H1 (cell line): ENCODE data around the gene BCL3. TPM values are rescaled to one million over a fixed set of nuclear protein-coding genes. Genes with fewer than 3 reads are reported as not detected.

Experiments used
- CTCF ChIA-PET: fragments of 300-600 bp; sonication (Branson Sonifier 250); formaldehyde crosslinking; loops from one replicate; lab custom pipeline; 2021; ENCODE audit not compliant: partially characterized antibody; lab: Charles Lee
- POLR2A ChIA-PET: fragments of 300-600 bp; sonication (Branson Sonifier 250); formaldehyde crosslinking; loops from one replicate; lab custom pipeline; 2021; ENCODE audit warnings: inconsistent platforms; ENCODE audit not compliant: partially characterized antibody; lab: Charles Lee
- DNase-seq, 2 experiments: peaks; one replicate each; pipeline versions ENCODE4 v3.0.0 to v3.0.0-alpha.2; 2010 to 2022; ENCODE audit warnings: low spot score in 2 of 2, low read depth in 1 of 2, mixed read lengths in 1 of 2
- FAIRE-seq: peaks from 2 replicates; lab custom pipeline; 2011; peaks lifted over from hg19 to GRCh38; lab: Jason Lieb, UNC
- H2AFZ ChIP-seq: 2 replicates; pipeline ENCODE4 v1.8.1; 2012; ENCODE audit warnings: low read length, inconsistent platforms
- H2AK5ac ChIP-seq: 2 replicates; pipeline ENCODE4 v1.6.1; 2013; ENCODE audit warnings: low read depth, low read length
- H2BK120ac ChIP-seq: replicated peaks from 2 replicates; pipeline ENCODE3; 2013; ENCODE audit warnings: low read depth, low read length, inconsistent platforms
- H2BK12ac ChIP-seq: 2 replicates; pipeline ENCODE4 v1.6.1; 2013; ENCODE audit warnings: low read depth, low read length
- H2BK15ac ChIP-seq: 2 replicates; pipeline ENCODE4 v1.6.1; 2013; ENCODE audit warnings: low read length
- H2BK20ac ChIP-seq: 2 replicates; pipeline ENCODE4 v1.6.1; 2013; ENCODE audit warnings: low read length
- H2BK5ac ChIP-seq: 2 replicates; pipeline ENCODE4 v1.6.1; 2013; ENCODE audit warnings: low read depth, low read length
- H3K14ac ChIP-seq: 2 replicates; pipeline ENCODE4 v1.6.1; 2013; ENCODE audit warnings: inconsistent platforms; ENCODE audit not compliant: insufficient read length
- H3K18ac ChIP-seq: 2 replicates; pipeline ENCODE4 v1.6.1; 2013; ENCODE audit warnings: low read length; ENCODE audit errors: extremely low read depth
- H3K23ac ChIP-seq: 2 replicates; pipeline ENCODE4 v1.6.1; 2013; ENCODE audit warnings: inconsistent platforms; ENCODE audit not compliant: insufficient read length
- H3K23me2 ChIP-seq: 2 replicates; pipeline ENCODE4 v1.6.1; 2013; ENCODE audit warnings: low read depth, low read length
- H3K27ac ChIP-seq: 2 replicates; pipeline ENCODE4 v1.6.1; 2011; ENCODE audit warnings: low read depth, low read length, inconsistent platforms
- H3K27me3 ChIP-seq, 4 experiments: replicated peaks in 1 of 4; 1 replicate in 1 of 4; 2 replicates in 3 of 4; pipeline versions ENCODE4 v1.6.1 to v1.8.1; 2011 to 2013; ENCODE audit warnings: low read length in 3 of 4, mild to moderate bottlenecking in 3 of 4, inconsistent platforms in 2 of 4, mixed read lengths in 2 of 4, moderate library complexity in 1 of 4; ENCODE audit not compliant: control insufficient read depth in 3 of 4, insufficient read depth in 3 of 4; ENCODE audit errors: extremely low read depth in 1 of 4
- H3K36me3 ChIP-seq, 4 experiments: 2 replicates each; pipeline versions ENCODE4 v1.6.1 to v1.8.1; 2011 to 2013; ENCODE audit warnings: mild to moderate bottlenecking in 4 of 4, low read length in 3 of 4, moderate library complexity in 2 of 4, control low read depth in 1 of 4, inconsistent platforms in 1 of 4; ENCODE audit not compliant: insufficient read depth in 4 of 4, control insufficient read depth in 2 of 4
- H3K4ac ChIP-seq: replicated peaks from 2 replicates; pipeline ENCODE3; 2013; ENCODE audit warnings: low read length, low read depth, mixed read lengths, inconsistent platforms; ENCODE audit not compliant: insufficient read length
- H3K4me1 ChIP-seq, 4 experiments: replicated peaks in 1 of 4; 1 replicate in 1 of 4; 2 replicates in 3 of 4; pipeline versions ENCODE4 v1.6.1 to v1.8.1; 2011 to 2013; ENCODE audit warnings: low read length in 3 of 4, inconsistent platforms in 2 of 4, mixed read lengths in 1 of 4; ENCODE audit not compliant: insufficient read depth in 4 of 4, control insufficient read depth in 3 of 4
- H3K4me2 ChIP-seq, 2 experiments: 2 replicates each; pipeline versions ENCODE4 v1.6.1 to v1.8.1; 2011 to 2013; ENCODE audit warnings: low read depth in 2 of 2, low read length in 2 of 2, control low read depth in 1 of 2, inconsistent platforms in 1 of 2, mild to moderate bottlenecking in 1 of 2; ENCODE audit not compliant: insufficient read depth in 1 of 2
- H3K4me3 ChIP-seq, 4 experiments: fragments of 200-600, 300-600 bp in 1 of 4; sonication (generic), shearing (Covaris generic), sonication (Bioruptor Twin) in 1 of 4; 2 replicates each; pipeline versions ENCODE4 v1.5.1 to v1.8.1; 2011 to 2016; ENCODE audit warnings: low read length in 4 of 4, low read depth in 3 of 4, control low read depth in 2 of 4, inconsistent platforms in 2 of 4, mild to moderate bottlenecking in 2 of 4, mixed read lengths in 1 of 4, moderate library complexity in 1 of 4; ENCODE audit not compliant: insufficient read depth in 2 of 4; ENCODE audit errors: extremely low read depth in 1 of 4
- H3K56ac ChIP-seq: replicated peaks from 2 replicates; pipeline ENCODE3; 2013; ENCODE audit warnings: low read depth, mild to moderate bottlenecking, mixed read lengths, low read length, inconsistent platforms; ENCODE audit not compliant: insufficient read length
- H3K79me1 ChIP-seq: 2 replicates; pipeline ENCODE4 v1.6.1; 2013; ENCODE audit warnings: low read depth, low read length, control low read depth
- H3K79me2 ChIP-seq, 2 experiments: 2 replicates each; pipeline versions ENCODE4 v1.6.1 to v1.8.1; 2012 to 2013; ENCODE audit warnings: low read length in 2 of 2, mild to moderate bottlenecking in 2 of 2, inconsistent platforms in 1 of 2; ENCODE audit not compliant: insufficient read depth in 2 of 2, control insufficient read depth in 1 of 2
- H3K9ac ChIP-seq, 4 experiments: replicated peaks in 1 of 4; 1 replicate in 1 of 4; 2 replicates in 3 of 4; pipeline versions ENCODE4 v1.6.1 to v1.8.1; 2011 to 2013; ENCODE audit warnings: low read depth in 3 of 4, low read length in 3 of 4, control low read depth in 2 of 4, mild to moderate bottlenecking in 2 of 4, moderate library complexity in 2 of 4, inconsistent platforms in 1 of 4; ENCODE audit errors: extremely low read depth in 1 of 4
- H3K9me3 ChIP-seq, 2 experiments: 2 replicates each; pipeline versions ENCODE4 v1.6.1 to v1.8.1; 2012 to 2013; ENCODE audit warnings: mild to moderate bottlenecking in 2 of 2, moderate library complexity in 2 of 2, control low read depth in 1 of 2, inconsistent platforms in 1 of 2, low read depth in 1 of 2, low read length in 1 of 2, mixed read lengths in 1 of 2; ENCODE audit not compliant: insufficient read depth in 2 of 2
- H4K20me1 ChIP-seq, 2 experiments: replicated peaks in 1 of 2; 2 replicates each; pipeline versions ENCODE3 to v1.8.1; 2011 to 2013; ENCODE audit warnings: inconsistent platforms in 2 of 2, low read length in 2 of 2, mild to moderate bottlenecking in 1 of 2; ENCODE audit not compliant: insufficient read depth in 2 of 2, control insufficient read depth in 1 of 2
- H4K5ac ChIP-seq: 2 replicates; pipeline ENCODE4 v1.6.1; 2013; ENCODE audit warnings: low read length, low read depth, mixed read lengths, inconsistent platforms; ENCODE audit not compliant: insufficient read length
- H4K8ac ChIP-seq: 2 replicates; pipeline ENCODE4 v1.8.0; 2013; ENCODE audit warnings: mild to moderate bottlenecking, moderate library complexity, low read length, inconsistent platforms; ENCODE audit not compliant: insufficient read depth; ENCODE audit errors: extremely low read depth
- H4K91ac ChIP-seq: replicated peaks from 2 replicates; pipeline ENCODE3; 2013; ENCODE audit warnings: low read length, mixed read lengths, inconsistent platforms; ENCODE audit not compliant: insufficient read length
- CBX5 ChIP-seq: fragments of 300-800, 300-1000 bp; sonication (generic); IDR thresholded peaks from 2 replicates; pipeline ENCODE4 v1.7.1; 2016; ENCODE audit warnings: antibody characterized with exemption, low read length, low read depth
- EGR1 ChIP-seq: IDR thresholded peaks from 2 replicates; pipeline ENCODE4 v1.6.1; 2011; ENCODE audit warnings: low read depth, low read length, borderline replicate concordance
- GTF2F1 ChIP-seq: IDR thresholded peaks from 2 replicates; pipeline ENCODE4 v1.6.1; 2012; ENCODE audit warnings: low read depth, low read length, improper control_type of control experiment, borderline replicate concordance
- HDAC2 ChIP-seq, 2 experiments: fragments of 300-600 bp in 1 of 2; sonication (generic) in 1 of 2; IDR thresholded peaks; 2 replicates each; pipeline ENCODE4 v1.6.1; 2011 to 2012; ENCODE audit warnings: low read depth in 2 of 2, low read length in 2 of 2, mild to moderate bottlenecking in 2 of 2, moderate library complexity in 2 of 2, borderline replicate concordance in 1 of 2, inconsistent platforms in 1 of 2
- KDM4A ChIP-seq: IDR thresholded peaks from one replicate; pipeline ENCODE4 v1.7.1; 2012; ENCODE audit warnings: low read depth, mild to moderate bottlenecking, moderate library complexity, low read length, inconsistent platforms; ENCODE audit not compliant: severe bottlenecking
- SAP30 ChIP-seq: fragments of 300-600 bp; sonication (generic); IDR thresholded peaks from 2 replicates; pipeline ENCODE4 v1.7.1; 2012; ENCODE audit warnings: low read length, moderate library complexity, mild to moderate bottlenecking, inconsistent platforms; ENCODE audit not compliant: insufficient read depth, insufficient replicate concordance
- SUZ12 ChIP-seq: fragments of 200-600 bp; sonication (generic); IDR thresholded peaks from 2 replicates; pipeline ENCODE4 v1.6.1; 2012; ENCODE audit warnings: mild to moderate bottlenecking, inconsistent platforms, low read length, moderate library complexity, mixed read lengths
- TBP ChIP-seq: IDR thresholded peaks from 2 replicates; pipeline ENCODE4 v1.6.1; 2011; ENCODE audit warnings: low read depth, low read length, improper control_type of control experiment
- USF2 ChIP-seq: IDR thresholded peaks from 2 replicates; pipeline ENCODE4 v1.6.1; 2011; ENCODE audit warnings: low read length, improper control_type of control experiment
- WGBS, 2 experiments: shearing (Covaris generic) in 1 of 2; methylation state at CpG; one replicate each; pipeline versions ENCODE4 v1.1.6 to v1.1.7; 2013 to 2015; ENCODE audit warnings: low lambda C conversion rate in 2 of 2, mixed read lengths in 2 of 2, inconsistent platforms in 1 of 2, low coverage in 1 of 2, missing lambda C conversion rate in 1 of 2; ENCODE audit not compliant: insufficient replicate concordance in 2 of 2, insufficient coverage in 1 of 2, insufficient read length in 1 of 2; ENCODE audit errors: extremely low coverage in 1 of 2, missing lambda C conversion rate in 1 of 2; 5-methylcytosine and 5-hydroxymethylcytosine counted together
- polyA plus RNA-seq, 7 experiments: library from polyadenylated mRNA; depleted of rRNA in 3 of 7; stranded (reverse) in 5 of 7; unstranded in 2 of 7; fragments of >200 nt in 5 of 7; fragments of 200-250 nt in 2 of 7; gene quantifications; 1 replicate in 5 of 7; 2 replicates in 1 of 7; 4 replicates in 1 of 7; pipeline versions ENCODE4 v1.2.1 to v1.2.3, GENCODE V29; 2011 to 2013; ENCODE audit warnings: missing spikeins in 2 of 7, mixed read lengths in 2 of 7
- total RNA-seq: library from RNA; stranded (reverse); fragmentation: NEBNext Ultra II Directional; extraction: Animal tissue kit (Norgen Biotek cat#: 25700); gene quantifications from 2 replicates; pipeline ENCODE4 v1.2.1, GENCODE V29; 2021

BCL3 gene
- total and polyA plus RNA-seq, 2 of the 8 experiments (the other 6 are each of a cell fraction or from before 2014, with no cell fraction given): 0.88 to 2.4 TPM

- Histone ChIP-seq H2BK5ac (peak overlapping the region; percentile 49; the same call in 1 of the 2 replicates), H2AK5ac (no peak overlapping the region), H3K56ac (no peak overlapping the region), H3K4me1 (peaks cover 11 to 38% (median 15%) of the 10 kb centered on the region in 4 experiments), H3K9me3 (no peaks in the 10 kb centered on the region), H2BK20ac (no peak overlapping the region), H3K27ac (no peak overlapping the region), H4K91ac (no peak overlapping the region), H3K4me2 (peak overlapping the region; percentile 73 to 96), H3K4me3 (peak overlapping the region in 2 of 4 experiments; percentile 16 to 66; a peak in 4 of 8 replicates), H4K5ac (no peak overlapping the region), H2BK12ac (0 out of 2 replicates have a peak overlapping the region, but pooled peaks have one; percentile 68), H4K8ac (no peak overlapping the region; the same call in 1 of the 2 replicates), H3K79me1 (no peaks in the 10 kb centered on the region), H3K4ac (peak overlapping the region; percentile 76), H3K79me2 (no peaks in the 10 kb centered on the region), H2AFZ (no peak overlapping the region), H4K20me1 (peaks cover 0 to 6% of the 10 kb centered on the region in 2 experiments), H3K9ac (no peak overlapping the region), H3K27me3 (peaks cover 36 to 86% (median 71%) of the 10 kb centered on the region in 4 experiments), H3K36me3 (no peaks in the 10 kb centered on the region), H2BK15ac (no peak overlapping the region), H3K23ac (no peak overlapping the region), H3K18ac (no peak overlapping the region; the same call in 1 of the 2 replicates), H3K23me2 (peaks cover 25% of the 10 kb centered on the region), H3K14ac (no peak overlapping the region), H2BK120ac (peak overlapping the region; percentile 67)
- ChIA-PET CTCF (interaction anchor here (0.6 to 4.0 kb wide), 7 partner anchors 14 to 29 kb away, joined by 3 to 32 read pairs (median 7); no protein-coding TSS in a partner anchor), POLR2A (interaction anchor here (0.9 to 1.7 kb wide), 4 partner anchors 9 to 96 kb away, joined by 3 to 6 read pairs (median 4); no protein-coding TSS in a partner anchor)
- DNase-seq (peak in 1 of 2 experiments; percentile 70), FAIRE-seq (no peak)
- WGBS, 2 experiments: 26% methylated on average over 11 of the region's 18 CpGs; no CpG with 5 or more reads in 1 of the 2 experiments
- TF ChIP-seq USF2 (no peak), GTF2F1 (no peak), CBX5 (no peak), KDM4A (no peak), TBP (no peak), HDAC2 (IDR thresholded peaks at IDR 0.05; ENCODE audit: borderline replicate concordance in 1 of 2, low read depth in 2 of 2, low read length in 2 of 2) (no peak), EGR1 (no peak), SAP30 (no peak), SUZ12 (peak; percentile 6; the same call in 1 of the 2 replicates)
Measured at GRCh38 chr19:44752816-44753625, 4.5 kb downstream of the BCL3 start.
